Endodermal cell (in vitro differentiated cells): Measurements from ENCODE around the gene PYGM. TPM values are rescaled to one million over a fixed set of nuclear protein-coding genes. Genes with fewer than 3 reads are reported as not detected.

Experiments used
- DNase-seq: peaks from one replicate; pipeline ENCODE4 v3.0.0-alpha.2; 2017
- H3K27ac ChIP-seq: 2 replicates; pipeline ENCODE4 v1.5.1; 2013; ENCODE audit warnings: mild to moderate bottlenecking, low read depth, low read length, moderate library complexity
- H3K27me3 ChIP-seq: 2 replicates; pipeline ENCODE4 v1.6.1; 2013; ENCODE audit warnings: mild to moderate bottlenecking, low read length, moderate library complexity; ENCODE audit not compliant: insufficient read depth, control insufficient read depth, poor library complexity, severe bottlenecking
- H3K36me3 ChIP-seq: 2 replicates; pipeline ENCODE4 v1.7.0; 2013; ENCODE audit warnings: mild to moderate bottlenecking, low read length, moderate library complexity; ENCODE audit not compliant: control insufficient read depth, insufficient read depth
- H3K4me1 ChIP-seq: one replicate; pipeline ENCODE4 v1.7.0; 2013; ENCODE audit warnings: low read length; ENCODE audit not compliant: control insufficient read depth, insufficient read depth
- H3K4me3 ChIP-seq: 2 replicates; pipeline ENCODE4 v1.5.1; 2013; ENCODE audit warnings: mild to moderate bottlenecking, low read length, moderate library complexity
- H3K9ac ChIP-seq: 2 replicates; pipeline ENCODE4 v1.6.1; 2013; ENCODE audit warnings: mild to moderate bottlenecking, low read length, moderate library complexity; ENCODE audit not compliant: poor library complexity, severe bottlenecking; ENCODE audit errors: extremely low read depth
- H3K9me3 ChIP-seq: 2 replicates; pipeline ENCODE4 v1.6.1; 2013; ENCODE audit warnings: mild to moderate bottlenecking, low read length, moderate library complexity; ENCODE audit not compliant: control insufficient read depth
- H3K27ac Mint-ChIP-seq: 2 replicates; pipeline ENCODE4 v1.8.0; 2020; ENCODE audit warnings: mixed read lengths
- H3K27me3 Mint-ChIP-seq: 2 replicates; pipeline ENCODE4 v1.8.0; 2021; ENCODE audit warnings: mild to moderate bottlenecking, mixed read lengths; ENCODE audit not compliant: insufficient read depth
- H3K36me3 Mint-ChIP-seq: 2 replicates; pipeline ENCODE4 v1.8.0; 2020; ENCODE audit warnings: low read depth, mixed read lengths
- H3K4me1 Mint-ChIP-seq: 2 replicates; pipeline ENCODE4 v1.8.0; 2020; ENCODE audit warnings: mixed read lengths
- H3K4me3 Mint-ChIP-seq: 2 replicates; pipeline ENCODE4 v1.8.0; 2020; ENCODE audit warnings: mild to moderate bottlenecking, moderate library complexity, mixed read lengths
- H3K9me3 Mint-ChIP-seq: 2 replicates; pipeline ENCODE4 v1.8.0; 2020; ENCODE audit warnings: mild to moderate bottlenecking, mixed read lengths
- whole genome bisulfite sequencing, 2 experiments: methylation state at CpG; one replicate each; pipeline versions ENCODE4 v1.1.5 to v1.1.7; 2013; ENCODE audit warnings: missing lambda C conversion rate in 2 of 2, mixed read lengths in 1 of 2; ENCODE audit not compliant: insufficient coverage in 1 of 2, insufficient read length in 1 of 2; 5-methylcytosine and 5-hydroxymethylcytosine counted together
- total RNA-seq, 2 donors: library from RNA; stranded (reverse); fragmentation: NEBNext Ultra II Directional in 1 of 2; extraction: Animal tissue kit (Norgen Biotek cat#: 25700) in 1 of 2; gene quantifications; 2 replicates in 1 of 2; 3 replicates in 1 of 2; pipeline ENCODE4 v1.2.1, GENCODE V29; 2021
- TF ChIP-seq, protein P1 (sequence below): fragments of 200-600 bp; sonication (generic); conservative IDR thresholded peaks from 2 replicates; pipeline ENCODE4 v1.5.0; 2021; ENCODE audit warnings: antibody characterized with exemption, mild to moderate bottlenecking

PYGM gene
- total RNA-seq, 2 donors from 2014 or later, result 1.1 to 1.2 TPM

DNA sequence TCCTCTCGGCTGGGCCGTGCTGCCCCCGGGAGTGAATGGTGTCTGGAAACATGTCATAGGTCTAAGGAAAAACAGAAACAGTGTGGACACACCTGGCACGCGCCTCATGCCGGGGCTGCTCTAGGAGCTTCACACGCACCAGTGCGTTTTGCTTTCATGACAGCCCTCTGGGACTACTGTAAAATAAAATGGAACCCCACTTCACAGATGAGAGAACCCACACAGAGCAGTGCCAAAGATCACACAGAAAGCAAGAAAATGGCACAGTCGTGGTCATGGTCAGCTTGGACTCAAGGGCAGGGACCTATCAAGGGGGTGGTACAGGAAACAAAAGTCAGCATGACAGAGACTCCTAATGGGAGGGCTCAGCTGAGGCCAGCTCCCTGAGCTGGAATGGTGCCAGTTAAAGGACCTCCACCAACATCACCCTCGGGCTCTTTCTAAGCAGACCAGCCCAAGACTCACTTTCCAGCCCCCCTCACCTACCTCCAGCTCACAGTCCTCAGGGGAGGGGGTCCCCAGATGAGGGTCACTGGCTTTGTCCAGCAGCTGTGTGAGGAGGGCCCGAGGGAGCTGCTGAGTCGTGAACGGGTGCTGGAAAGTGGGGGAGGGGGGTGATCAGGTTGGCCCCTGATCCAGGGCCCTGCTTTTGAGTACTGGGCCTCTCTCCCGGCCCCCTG, 40.0 kb upstream of the PYGM start:
- Mint-ChIP-seq H3K27ac (no peak overlapping the region), H3K4me3 (no peak overlapping the region), H3K27me3 (no peaks in the 10 kb centered on the region)

DNA sequence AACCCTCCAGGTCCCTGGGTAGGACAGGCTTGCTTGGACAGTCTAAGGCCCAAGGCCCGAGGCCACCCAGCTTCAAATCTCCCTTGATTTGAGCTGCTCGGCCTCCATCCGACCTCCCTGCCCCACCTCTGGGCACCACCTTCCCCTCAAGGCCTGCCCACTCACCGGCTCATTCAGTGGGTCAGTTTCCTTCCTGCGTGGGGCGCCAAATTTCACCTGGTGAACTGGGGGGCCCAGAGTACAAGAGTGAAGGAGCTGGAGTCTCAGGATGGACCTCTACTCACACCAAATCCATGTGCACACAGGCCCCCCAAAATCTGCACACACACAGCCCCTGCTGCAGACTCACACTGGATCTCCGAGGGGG, 39.5 kb upstream of the PYGM start:
- Mint-ChIP-seq H3K4me1 (peaks cover 8% of the 10 kb centered on the region), H3K27me3 (no peaks in the 10 kb centered on the region), H3K36me3 (peaks cover 7% of the 10 kb centered on the region), H3K27ac (no peak overlapping the region), H3K9me3 (no peaks in the 10 kb centered on the region), H3K4me3 (no peak overlapping the region)
- H3K36me3 ChIP-seq, result peaks cover 14% of the 10 kb centered on the region
- no peaks in the 10 kb centered on the region for H3K4me1 ChIP-seq
- no peak overlapping the region for H3K4me3 ChIP-seq
- H3K27me3 ChIP-seq, result no peaks in the 10 kb centered on the region
- H3K9ac ChIP-seq, result no peak overlapping the region
- H3K27ac ChIP-seq, result no peak overlapping the region
- no peak for DNase-seq
- TF ChIP-seq, protein P1, sequence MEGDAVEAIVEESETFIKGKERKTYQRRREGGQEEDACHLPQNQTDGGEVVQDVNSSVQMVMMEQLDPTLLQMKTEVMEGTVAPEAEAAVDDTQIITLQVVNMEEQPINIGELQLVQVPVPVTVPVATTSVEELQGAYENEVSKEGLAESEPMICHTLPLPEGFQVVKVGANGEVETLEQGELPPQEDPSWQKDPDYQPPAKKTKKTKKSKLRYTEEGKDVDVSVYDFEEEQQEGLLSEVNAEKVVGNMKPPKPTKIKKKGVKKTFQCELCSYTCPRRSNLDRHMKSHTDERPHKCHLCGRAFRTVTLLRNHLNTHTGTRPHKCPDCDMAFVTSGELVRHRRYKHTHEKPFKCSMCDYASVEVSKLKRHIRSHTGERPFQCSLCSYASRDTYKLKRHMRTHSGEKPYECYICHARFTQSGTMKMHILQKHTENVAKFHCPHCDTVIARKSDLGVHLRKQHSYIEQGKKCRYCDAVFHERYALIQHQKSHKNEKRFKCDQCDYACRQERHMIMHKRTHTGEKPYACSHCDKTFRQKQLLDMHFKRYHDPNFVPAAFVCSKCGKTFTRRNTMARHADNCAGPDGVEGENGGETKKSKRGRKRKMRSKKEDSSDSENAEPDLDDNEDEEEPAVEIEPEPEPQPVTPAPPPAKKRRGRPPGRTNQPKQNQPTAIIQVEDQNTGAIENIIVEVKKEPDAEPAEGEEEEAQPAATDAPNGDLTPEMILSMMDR, result no peak
- no peaks in the 10 kb centered on the region for H3K9me3 ChIP-seq
- WGBS, 2 experiments, result 84 to 100% methylated on average over 2 to 7 of the region's 7 CpGs

More for the DNA sequence above, 40.0 kb upstream of the PYGM start:
- Histone ChIP-seq H3K27ac (no peak overlapping the region), H3K36me3 (peaks cover 16% of the 10 kb centered on the region), H3K4me3 (no peak overlapping the region), H3K27me3 (no peaks in the 10 kb centered on the region), H3K4me1 (no peaks in the 10 kb centered on the region), H3K9ac (no peak overlapping the region), H3K9me3 (no peaks in the 10 kb centered on the region)
- no peaks in the 10 kb centered on the region for H3K9me3 Mint-ChIP-seq
- WGBS, 2 experiments, result 91 to 100% methylated on average over 7 to 14 of the region's 14 CpGs
- TF ChIP-seq, protein P1, result no peak
- DNase-seq, result no peak
- H3K4me1 Mint-ChIP-seq, result peaks cover 8% of the 10 kb centered on the region
- H3K36me3 Mint-ChIP-seq, result peaks cover 9% of the 10 kb centered on the region

DNA sequence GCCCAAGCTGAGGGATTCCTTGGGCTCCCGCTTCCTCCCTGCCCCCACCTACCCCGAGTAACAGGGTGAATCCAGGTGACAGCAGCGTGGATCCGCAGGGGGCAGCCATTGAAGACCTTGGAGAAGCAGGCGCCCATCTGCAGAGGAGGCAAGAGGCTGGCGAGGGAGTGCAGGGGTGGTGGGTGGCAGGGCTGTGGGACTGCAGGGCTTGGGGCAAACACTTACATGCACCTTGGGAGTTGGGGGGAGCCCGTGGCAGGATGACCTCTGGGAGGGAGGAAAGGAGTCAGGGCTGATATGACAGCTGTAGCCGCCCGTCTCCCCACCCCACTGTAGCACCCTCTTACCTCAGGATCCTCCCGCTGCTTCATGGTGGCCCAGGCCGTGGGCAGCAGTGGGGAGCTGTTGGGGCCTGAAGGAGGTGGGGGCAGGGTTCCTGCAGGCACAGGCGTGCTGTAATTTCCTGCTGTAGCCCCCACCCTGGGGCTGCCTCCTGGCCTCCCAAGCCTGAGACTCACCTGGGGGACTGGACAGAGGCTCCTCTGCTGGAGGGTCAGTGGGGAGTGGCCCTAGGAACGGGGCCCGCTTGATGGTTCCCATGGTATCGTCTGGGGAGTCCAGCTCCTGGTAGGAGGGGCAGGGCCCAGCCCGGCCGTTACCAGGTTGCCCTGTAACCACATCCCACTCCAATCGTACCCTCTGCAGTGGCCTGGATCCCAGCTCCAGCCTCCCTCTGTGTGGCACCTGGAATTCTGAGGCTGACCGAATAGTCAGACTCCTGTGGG, 37.2 kb upstream of the PYGM start:
- Histone ChIP-seq H3K36me3 (peaks cover 14% of the 10 kb centered on the region), H3K9me3 (no peaks in the 10 kb centered on the region), H3K27ac (no peak overlapping the region), H3K4me1 (no peaks in the 10 kb centered on the region), H3K27me3 (no peaks in the 10 kb centered on the region), H3K4me3 (no peak overlapping the region), H3K9ac (no peak overlapping the region)
- Mint-ChIP-seq H3K27me3 (no peaks in the 10 kb centered on the region), H3K27ac (no peak overlapping the region), H3K4me1 (no peaks in the 10 kb centered on the region), H3K4me3 (no peak overlapping the region), H3K36me3 (peaks cover 7% of the 10 kb centered on the region), H3K9me3 (no peaks in the 10 kb centered on the region)
- no peak for DNase-seq
- 91 to 95% methylated on average over 8 to 19 of the region's 19 CpGs for WGBS, 2 experiments
- TF ChIP-seq, protein P1, result no peak
